ENCODE measurements around the gene XPO6.
"Not testable (repeated sequence)": the region's sequence is repeated elsewhere in the genome, so short reads cannot be mapped to it uniquely, and the experiment has no call there.

The XPO6 gene

GRCh38 chr16:28145796-28146195, 66.0 kb downstream of the XPO6 start:
- DNase-seq: no peak

- DNase-seq: no peak
Observed at GRCh38 chr16:28140788-28141618, 70.8 kb downstream of the XPO6 start.

- DNase-seq: no peak
Observed at GRCh38 chr16:28139530-28139929, 72.2 kb downstream of the XPO6 start.

- DNase-seq: no peak
Observed at GRCh38 chr16:28136751-28137434, 74.9 kb downstream of the XPO6 start.

- no peak for DNase-seq
Observed at GRCh38 chr16:28133666-28134065, 78.1 kb downstream of the XPO6 start.

GRCh38 chr16:28131743-28132393, 79.9 kb downstream of the XPO6 start:
- DNase-seq: no peak

GRCh38 chr16:28131181-28131580, 80.6 kb downstream of the XPO6 start:
- DNase-seq: no peak

GRCh38 chr16:28130099-28131088, 81.4 kb downstream of the XPO6 start:
- DNase-seq: no peak

GRCh38 chr16:28126684-28127620, 84.8 kb downstream of the XPO6 start:
- no peak for DNase-seq

GRCh38 chr16:28125592-28125991, 86.2 kb downstream of the XPO6 start:
- no peak for DNase-seq

GRCh38 chr16:28121527-28121926, 90.2 kb downstream of the XPO6 start:
- no peak for DNase-seq

GRCh38 chr16:28120754-28121153, 91.0 kb downstream of the XPO6 start:
- DNase-seq: no peak

GRCh38 chr16:28118637-28119036, 93.1 kb downstream of the XPO6 start:
- no peak for DNase-seq

- no peak for DNase-seq
Observed at GRCh38 chr16:28117168-28117565, 94.6 kb downstream of the XPO6 start.

- not testable (repeated sequence) for DNase-seq
Observed at GRCh38 chr16:28115866-28116265, 95.9 kb downstream of the XPO6 start.

GRCh38 chr16:28112908-28113307, 98.9 kb downstream of the XPO6 start:
- no peak for DNase-seq

GRCh38 chr16:28110977-28111376, 100.8 kb downstream of the XPO6 start:
- DNase-seq: no peak

- DNase-seq: no peak
Observed at GRCh38 chr16:28110479-28110878, 101.3 kb downstream of the XPO6 start.

GRCh38 chr16:28110074-28110473, 101.7 kb downstream of the XPO6 start:
- DNase-seq: no peak

- no peak for DNase-seq
Observed at GRCh38 chr16:28108590-28109247, 103.0 kb downstream of the XPO6 start.

GRCh38 chr16:28107232-28107631, 104.5 kb downstream of the XPO6 start:
- no peak for DNase-seq
